ENCODE data around the gene PDE2A. TPM values are rescaled to one million over a fixed set of nuclear protein-coding genes. Genes with fewer than 3 reads are reported as not detected.

The PDE2A gene
- total and polyA plus RNA-seq, 2 of the 4 experiments (the other 2 are of a cell fraction): 0.02 TPM; not detected in 1

DNA sequence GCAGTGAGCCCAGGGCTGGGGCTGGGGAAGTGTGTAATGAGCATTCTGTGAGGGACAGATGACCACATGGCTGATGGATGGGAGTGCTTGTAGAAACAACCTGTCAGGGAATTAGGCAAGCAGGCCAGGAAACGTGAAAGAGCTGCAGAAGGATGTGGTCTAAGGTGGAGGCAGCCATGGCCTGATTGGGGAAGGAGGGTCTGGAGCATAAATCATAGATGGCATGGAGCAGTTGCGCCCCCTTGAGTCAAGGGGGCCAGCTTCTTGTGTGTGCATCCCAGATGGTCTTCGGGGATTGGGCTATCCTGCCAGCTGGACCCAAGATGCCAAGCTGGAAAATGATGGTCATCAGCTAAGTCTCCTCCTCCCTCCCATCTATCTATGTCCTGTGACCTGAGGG, 120.5 kb downstream of the PDE2A start:
- Histone ChIP-seq H2BK15ac (ENCODE audit: low read depth, low read length) (no peak overlapping the region), H2BK120ac (ENCODE audit: low read depth, low read length) (no peak overlapping the region), H3K4me2 (ENCODE audit: low read depth, low read length) (no peak overlapping the region), H3K14ac (replicated peaks; ENCODE audit: low read depth, low read length) (no peak overlapping the region), H3K9ac (ENCODE audit: low read depth, low read length) (no peak overlapping the region), H4K91ac (ENCODE audit: insufficient read depth, low read depth, low read length) (no peak overlapping the region), H3K18ac (ENCODE audit: low read depth, low read length) (no peak overlapping the region), H3K9me1 (ENCODE audit: insufficient read depth, low read length) (no peaks in the 10 kb centered on the region; the same call in 1 of the 2 replicates), H2AFZ (replicated peaks; ENCODE audit: low read length, poor library complexity) (no peak overlapping the region), H4K5ac (ENCODE audit: low read depth, low read length) (no peak overlapping the region), H3K9me3 (ENCODE audit: control insufficient read depth, insufficient read depth, low read length) (no peaks in the 10 kb centered on the region), H2AK5ac (ENCODE audit: low read depth, low read length) (no peak overlapping the region), H2AK9ac (replicated peaks; ENCODE audit: low read depth, low read length, poor library complexity) (no peak overlapping the region), H3K4me3 (ENCODE audit: insufficient read depth, low read depth, low read length) (no peak overlapping the region), H4K20me1 (ENCODE audit: insufficient read depth, low read length) (no peaks in the 10 kb centered on the region), H2BK5ac (ENCODE audit: low read depth, low read length, poor library complexity, severe bottlenecking) (no peak overlapping the region), H4K8ac (ENCODE audit: low read depth in 2 of 2, low read length in 2 of 2) (no peak overlapping the region), H3K79me1 (ENCODE audit: low read depth in 1 of 2, low read length in 2 of 2) (no peaks in the 10 kb centered on the region), H3K4me1 (ENCODE audit: control insufficient read depth, insufficient read depth, low read length) (no peaks in the 10 kb centered on the region), H3K56ac (ENCODE audit: extremely low read depth, insufficient read depth, low read length) (no peak overlapping the region), H3K27ac (ENCODE audit: insufficient read depth, low read length) (no peak overlapping the region), H3K27me3 (ENCODE audit: control insufficient read depth, insufficient read depth, low read length) (peaks cover 33% of the 10 kb centered on the region), H3K36me3 (ENCODE audit: control insufficient read depth, insufficient read depth, low read length) (no peaks in the 10 kb centered on the region), H3K4ac (ENCODE audit: low read depth, low read length) (no peak overlapping the region), H3K23ac (ENCODE audit: low read depth, low read length) (no peak overlapping the region), H2BK20ac (ENCODE audit: low read depth, low read length) (no peak overlapping the region)
- TF ChIP-seq NFE2L2 (IDR thresholded peaks at IDR 0.05; ENCODE audit: low read depth, low read length) (no peak), RCOR1 (IDR thresholded peaks at IDR 0.05; ENCODE audit: insufficient replicate concordance, low read length) (no peak), RAD21 (IDR thresholded peaks at IDR 0.05; ENCODE audit: low read length) (no peak), MAZ (IDR thresholded peaks at IDR 0.05; ENCODE audit: borderline replicate concordance, low read depth, low read length) (no peak), MXI1 (IDR thresholded peaks at IDR 0.05; ENCODE audit: borderline replicate concordance, low read depth, low read length) (no peak), BHLHE40 (IDR thresholded peaks at IDR 0.05; ENCODE audit: low read depth, low read length) (no peak), SMC3 (IDR thresholded peaks at IDR 0.05; ENCODE audit: low read depth, low read length) (no peak), POLR2A (IDR thresholded peaks at IDR 0.05; ENCODE audit: low read depth, low read length) (no peak), RFX5 (IDR thresholded peaks at IDR 0.05; ENCODE audit: low read depth, low read length) (no peak), MAFK (IDR thresholded peaks at IDR 0.05; ENCODE audit: low read depth, low read length) (no peak), CEBPB (IDR thresholded peaks at IDR 0.05; ENCODE audit: low read depth, low read length) (no peak), FOS (IDR thresholded peaks at IDR 0.05; ENCODE audit: low read depth, low read length) (no peak), CHD1 (IDR thresholded peaks at IDR 0.05; ENCODE audit: low read depth, low read length) (no peak)
- TF ChIP-seq, protein P1, sequence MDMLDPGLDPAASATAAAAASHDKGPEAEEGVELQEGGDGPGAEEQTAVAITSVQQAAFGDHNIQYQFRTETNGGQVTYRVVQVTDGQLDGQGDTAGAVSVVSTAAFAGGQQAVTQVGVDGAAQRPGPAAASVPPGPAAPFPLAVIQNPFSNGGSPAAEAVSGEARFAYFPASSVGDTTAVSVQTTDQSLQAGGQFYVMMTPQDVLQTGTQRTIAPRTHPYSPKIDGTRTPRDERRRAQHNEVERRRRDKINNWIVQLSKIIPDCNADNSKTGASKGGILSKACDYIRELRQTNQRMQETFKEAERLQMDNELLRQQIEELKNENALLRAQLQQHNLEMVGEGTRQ (IDR thresholded peaks at IDR 0.05; ENCODE audit: low read depth, low read length): no peak
- TF ChIP-seq, protein P2, sequence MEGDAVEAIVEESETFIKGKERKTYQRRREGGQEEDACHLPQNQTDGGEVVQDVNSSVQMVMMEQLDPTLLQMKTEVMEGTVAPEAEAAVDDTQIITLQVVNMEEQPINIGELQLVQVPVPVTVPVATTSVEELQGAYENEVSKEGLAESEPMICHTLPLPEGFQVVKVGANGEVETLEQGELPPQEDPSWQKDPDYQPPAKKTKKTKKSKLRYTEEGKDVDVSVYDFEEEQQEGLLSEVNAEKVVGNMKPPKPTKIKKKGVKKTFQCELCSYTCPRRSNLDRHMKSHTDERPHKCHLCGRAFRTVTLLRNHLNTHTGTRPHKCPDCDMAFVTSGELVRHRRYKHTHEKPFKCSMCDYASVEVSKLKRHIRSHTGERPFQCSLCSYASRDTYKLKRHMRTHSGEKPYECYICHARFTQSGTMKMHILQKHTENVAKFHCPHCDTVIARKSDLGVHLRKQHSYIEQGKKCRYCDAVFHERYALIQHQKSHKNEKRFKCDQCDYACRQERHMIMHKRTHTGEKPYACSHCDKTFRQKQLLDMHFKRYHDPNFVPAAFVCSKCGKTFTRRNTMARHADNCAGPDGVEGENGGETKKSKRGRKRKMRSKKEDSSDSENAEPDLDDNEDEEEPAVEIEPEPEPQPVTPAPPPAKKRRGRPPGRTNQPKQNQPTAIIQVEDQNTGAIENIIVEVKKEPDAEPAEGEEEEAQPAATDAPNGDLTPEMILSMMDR (conservative IDR thresholded peaks at IDR 0.05; ENCODE audit: low read depth, low read length): no peak
- TF ChIP-seq, protein P3, sequence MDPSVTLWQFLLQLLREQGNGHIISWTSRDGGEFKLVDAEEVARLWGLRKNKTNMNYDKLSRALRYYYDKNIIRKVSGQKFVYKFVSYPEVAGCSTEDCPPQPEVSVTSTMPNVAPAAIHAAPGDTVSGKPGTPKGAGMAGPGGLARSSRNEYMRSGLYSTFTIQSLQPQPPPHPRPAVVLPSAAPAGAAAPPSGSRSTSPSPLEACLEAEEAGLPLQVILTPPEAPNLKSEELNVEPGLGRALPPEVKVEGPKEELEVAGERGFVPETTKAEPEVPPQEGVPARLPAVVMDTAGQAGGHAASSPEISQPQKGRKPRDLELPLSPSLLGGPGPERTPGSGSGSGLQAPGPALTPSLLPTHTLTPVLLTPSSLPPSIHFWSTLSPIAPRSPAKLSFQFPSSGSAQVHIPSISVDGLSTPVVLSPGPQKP (IDR thresholded peaks at IDR 0.05; ENCODE audit: borderline replicate concordance, low read depth, low read length): no peak
- in situ Hi-C loops (cut with MboI; ENCODE audit: low sequenced_read_pairs): no loop called here
- no peak for DNase-seq
- 20% methylated on average over 1 of the region's 3 CpGs; no CpG with 5 or more reads in 1 of the 2 experiments for WGBS, 2 experiments (ENCODE audit: extremely low coverage in 2 of 2, insufficient read length in 1 of 2)
- ChIA-PET POLR2A (ENCODE audit: unreplicated experiment) (no interaction called here), CTCF (interaction anchor here (0.5 kb wide), 1 partner anchor 72 kb away, joined by 12 read pairs; no protein-coding TSS in a partner anchor)
- dilution Hi-C loops (cut with HindIII; ENCODE audit: low sequenced_read_pairs, unreplicated experiment): no loop called here
- no TSS peak for BruUV-seq (replicated peaks)
- intact Hi-C loops (cut with micrococcal nuclease): no loop called here
- ATAC-seq (ENCODE audit: low read depth): no peak

All from IMR-90 (cell line).